Epidermal melanocyte (primary cell): Measurements from ENCODE around the gene CFAP54.
"Not testable (repeated sequence)": the region's sequence is repeated elsewhere in the genome, so short reads cannot be mapped to it uniquely, and the experiment has no call there.

Experiments
- DNase-seq: peaks from one replicate; pipeline ENCODE4 v3.0.0; 2011; ENCODE audit warnings: low spot score; ENCODE audit not compliant: insufficient read length

The CFAP54 gene

DNA sequence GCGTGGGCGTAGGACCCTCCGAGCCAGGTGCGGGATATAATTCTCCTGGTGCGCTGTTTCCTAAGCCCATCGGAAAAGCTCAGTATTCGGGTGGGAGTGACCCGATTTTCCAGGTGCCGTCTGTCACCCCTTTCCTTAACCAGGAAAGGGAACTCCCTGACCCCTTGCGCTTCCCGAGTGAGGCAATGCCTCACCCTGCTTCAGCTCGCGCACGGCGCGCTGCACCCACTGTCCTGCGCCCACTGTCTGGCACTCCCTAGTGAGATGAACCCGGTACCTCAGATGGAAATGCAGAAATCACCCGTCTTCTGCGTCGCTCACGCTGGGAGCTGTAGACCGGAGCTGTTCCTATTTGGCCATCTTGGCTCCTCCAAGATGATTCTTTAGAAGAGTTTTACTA is 240.1 kb downstream of the CFAP54 start:
- DNase-seq: not testable (repeated sequence)

DNA sequence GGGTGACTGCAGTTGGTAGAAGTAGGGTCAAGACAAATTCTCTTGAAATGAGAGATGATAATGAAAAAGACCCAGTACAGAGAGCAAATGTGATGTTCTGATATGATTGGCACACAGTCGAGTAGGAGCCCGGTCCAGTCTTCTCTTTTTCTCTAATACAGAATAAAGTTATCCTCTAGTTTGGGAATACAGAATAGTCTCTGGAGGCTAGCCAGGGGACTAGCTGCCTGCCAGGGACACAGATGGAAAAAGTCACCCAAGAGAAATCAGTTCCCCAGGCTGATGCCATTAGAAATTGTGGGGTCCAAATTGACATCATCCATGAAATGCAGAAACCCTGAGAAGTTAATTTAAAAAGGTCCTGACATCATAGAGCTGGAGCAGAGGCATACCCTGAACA is 240.5 kb downstream of the CFAP54 start:
- no peak for DNase-seq

DNA sequence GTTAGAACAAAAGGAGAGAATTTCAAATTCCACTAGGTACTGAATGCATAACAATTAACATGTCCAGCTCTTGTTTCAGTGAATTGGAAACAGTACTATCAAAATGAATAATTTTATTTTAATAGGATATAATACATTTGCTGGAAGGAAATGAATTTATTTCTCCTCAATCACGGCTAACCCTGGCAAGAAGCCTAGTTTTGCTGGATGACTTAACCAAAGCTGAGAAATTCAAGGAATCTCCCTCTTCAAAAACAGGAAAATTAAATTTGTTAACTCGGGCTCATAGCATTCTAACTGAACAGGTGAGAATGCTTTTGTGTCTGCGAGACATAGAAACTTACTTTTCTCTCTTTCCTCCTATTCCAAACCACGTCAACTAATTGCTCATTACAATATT is 254.2 kb downstream of the CFAP54 start:
- DNase-seq: no peak

DNA sequence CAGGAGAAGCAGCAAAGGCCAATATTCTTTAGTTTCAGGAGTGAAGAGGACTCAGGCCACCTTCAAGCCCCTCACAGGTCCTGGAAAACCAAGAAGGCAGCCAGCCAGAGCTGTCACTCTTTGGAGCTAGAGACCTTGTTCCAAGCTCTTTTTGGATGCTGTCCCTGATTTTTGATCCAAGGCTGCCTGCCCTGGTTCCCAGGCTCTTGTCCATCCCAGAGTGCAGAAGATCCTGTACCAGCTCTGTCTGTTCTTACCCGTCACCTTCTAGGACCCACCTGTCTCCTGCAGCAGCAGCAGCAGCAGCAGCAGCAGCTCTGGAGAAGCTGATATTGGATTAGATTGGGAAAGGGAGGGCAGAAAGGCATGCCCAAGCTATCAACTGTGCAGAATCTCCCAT is 260.6 kb downstream of the CFAP54 start:
- no peak for DNase-seq

DNA sequence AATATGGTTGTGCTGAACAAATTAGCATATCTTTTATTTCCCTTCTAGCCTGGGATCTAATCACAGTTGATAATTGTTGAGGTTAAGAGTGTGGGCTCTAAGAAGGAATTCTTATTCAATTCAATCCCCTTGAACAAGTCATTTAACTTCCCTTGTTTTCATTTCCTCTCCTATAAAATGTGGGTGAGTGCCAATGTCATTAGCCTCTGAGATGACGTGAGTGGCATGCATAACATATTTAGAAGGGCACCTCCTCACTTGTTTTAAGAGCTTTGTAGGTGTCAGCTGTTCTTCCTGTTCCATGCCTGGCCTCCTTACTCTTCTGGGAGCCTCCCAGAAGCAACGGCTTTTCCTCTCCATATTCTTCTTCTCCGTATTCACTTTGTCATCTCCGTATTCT is 262.2 kb downstream of the CFAP54 start:
- no peak for DNase-seq

DNA sequence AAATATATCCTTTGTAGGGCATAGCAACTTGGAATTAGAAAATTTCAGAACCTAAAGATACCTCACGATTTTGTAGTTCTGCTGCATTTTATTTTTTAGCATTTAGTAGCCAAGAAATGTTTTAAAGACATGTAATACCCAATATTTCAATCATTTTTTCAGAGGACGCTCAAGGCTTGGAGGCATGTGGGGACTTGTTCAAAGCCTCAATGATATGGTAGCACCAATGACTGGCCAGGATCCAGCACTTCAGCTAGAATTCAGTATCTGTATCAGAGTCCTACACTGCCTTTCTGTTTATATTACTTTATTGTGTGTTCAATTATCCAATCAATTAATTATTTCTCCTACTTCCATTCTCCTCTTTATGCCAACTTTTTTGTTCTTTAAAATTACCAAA is 262.8 kb downstream of the CFAP54 start:
- no peak for DNase-seq

DNA sequence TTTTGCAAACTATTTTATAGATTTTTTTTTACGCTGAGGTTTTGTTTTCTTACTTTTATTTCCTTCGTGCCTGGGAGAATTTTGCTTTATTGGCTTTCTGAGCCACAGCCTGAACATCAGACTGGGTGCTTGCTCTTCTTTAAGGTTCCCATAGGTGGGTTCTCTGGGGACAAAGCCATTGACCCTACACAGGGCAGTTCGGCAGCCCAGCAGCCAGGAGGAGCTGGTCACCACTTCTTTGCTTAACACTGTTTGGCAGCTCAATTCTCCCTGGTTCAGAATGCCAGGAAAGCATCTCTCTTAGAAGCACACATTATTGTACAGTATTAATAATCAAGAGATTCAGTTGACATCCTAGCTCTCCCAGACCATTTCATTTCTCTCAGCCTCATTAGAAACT is 276.9 kb downstream of the CFAP54 start:
- no peak for DNase-seq

DNA sequence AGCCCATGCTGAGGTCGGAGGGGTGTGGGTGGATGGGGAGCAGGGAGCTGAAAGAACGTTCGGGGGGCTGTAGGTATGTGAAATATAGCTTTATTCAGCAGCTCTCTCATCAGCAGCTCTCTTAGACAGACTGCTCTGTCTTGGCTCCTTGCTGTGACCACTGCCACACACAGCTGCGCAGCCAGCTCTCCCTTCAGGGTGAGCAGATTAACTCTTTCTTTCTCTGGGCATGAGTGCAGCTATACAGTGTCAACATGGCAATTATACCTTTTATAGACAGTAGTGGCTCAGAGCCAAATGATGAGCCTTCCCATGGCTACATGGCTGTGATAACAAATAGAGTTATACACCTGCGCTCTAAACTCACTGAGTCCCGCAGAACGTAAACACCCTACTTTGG is 280.0 kb downstream of the CFAP54 start:
- no peak for DNase-seq

DNA sequence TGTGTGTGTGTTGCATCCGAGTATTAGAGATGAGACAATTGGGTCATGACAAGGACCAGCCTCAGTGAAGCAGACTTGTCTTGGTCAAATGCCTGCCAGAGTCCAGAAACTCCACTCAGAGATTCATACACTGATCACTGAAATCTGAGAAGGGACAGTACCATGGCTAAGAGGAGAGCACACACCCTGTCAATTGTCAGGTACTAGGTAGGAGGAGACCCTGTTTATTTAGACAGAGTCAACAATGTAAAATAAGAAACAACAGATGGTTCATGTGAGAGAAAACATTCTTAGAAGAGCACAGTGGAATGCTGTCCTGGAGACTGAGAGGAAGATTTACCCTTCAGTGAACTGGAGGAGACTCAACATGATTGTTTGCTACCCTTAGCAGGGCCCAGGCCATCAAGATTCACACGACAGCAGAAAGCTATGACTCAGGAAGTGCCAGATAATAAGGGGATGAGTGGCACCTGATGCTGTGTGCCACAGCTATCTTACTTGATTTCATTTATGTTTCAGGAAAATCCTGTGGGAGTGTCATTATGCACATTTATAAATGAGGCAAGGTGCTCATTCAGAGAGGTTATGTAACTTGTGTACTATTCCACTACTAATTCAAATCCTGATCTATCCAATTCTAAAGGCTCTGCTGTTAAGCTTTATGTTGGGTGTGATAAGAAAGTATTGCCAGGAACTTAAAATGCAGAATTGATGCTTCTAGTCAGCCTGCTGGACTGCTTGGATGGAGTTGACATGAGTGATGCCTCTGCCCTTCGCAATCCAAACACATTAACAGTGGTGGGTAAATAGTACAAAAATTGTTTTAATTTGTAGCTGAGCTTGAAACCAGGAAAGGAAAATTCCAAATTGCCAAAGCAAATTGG is 281.1 kb downstream of the CFAP54 start:
- no peak for DNase-seq

DNA sequence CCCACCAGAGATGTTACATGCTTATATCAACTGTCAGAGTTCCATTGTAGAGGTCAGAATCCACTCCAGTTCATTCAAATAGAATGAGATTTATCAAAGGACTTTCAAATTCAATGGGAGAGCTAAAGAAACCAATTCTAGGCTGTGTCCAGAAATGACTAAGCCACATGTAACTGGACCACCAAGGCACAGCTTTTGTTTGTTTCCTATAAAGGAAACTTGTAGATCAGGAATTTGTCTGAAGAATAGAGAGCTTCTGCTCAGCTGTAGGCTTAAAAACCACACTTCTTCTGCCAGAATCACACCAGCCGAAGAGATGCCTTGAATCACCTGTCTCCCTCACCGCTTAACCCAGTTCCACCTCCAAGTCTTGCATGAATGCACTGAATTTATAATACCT is 283.7 kb downstream of the CFAP54 start:
- DNase-seq: no peak

DNA sequence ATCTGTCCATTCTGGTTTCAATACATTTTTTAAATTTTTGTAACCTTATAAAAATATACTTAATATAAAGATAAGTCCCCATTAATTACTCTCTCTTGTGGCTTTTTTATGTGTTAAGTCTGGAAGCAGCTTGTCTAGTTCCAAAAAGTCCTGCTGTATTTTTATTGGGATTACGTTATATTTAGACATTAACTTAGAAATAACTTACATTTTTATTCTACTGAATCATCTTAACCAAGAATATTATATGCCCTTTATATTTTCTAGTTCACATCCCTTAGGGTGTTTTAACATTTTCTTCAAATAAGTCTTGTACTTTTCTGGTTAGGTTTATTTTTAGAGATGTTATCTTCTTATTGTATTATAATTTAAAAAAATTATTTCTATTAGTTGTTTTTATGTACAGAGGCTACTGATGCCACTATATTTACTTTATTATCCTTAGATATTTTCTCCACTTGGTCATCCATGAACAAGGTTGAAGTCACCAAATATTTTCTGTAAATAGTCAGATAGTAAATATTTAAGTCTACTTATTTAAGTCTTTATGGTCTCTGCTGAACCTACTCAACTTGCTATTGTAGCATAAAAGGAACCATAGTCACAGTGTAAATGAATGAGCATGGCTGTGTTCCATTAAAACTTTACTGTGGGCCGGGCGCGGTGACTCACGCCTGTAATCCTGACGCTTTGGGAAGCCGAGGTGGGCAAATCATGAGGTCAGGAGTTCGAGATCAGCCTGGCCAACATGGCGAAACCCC is 285.3 kb downstream of the CFAP54 start:
- DNase-seq: no peak

DNA sequence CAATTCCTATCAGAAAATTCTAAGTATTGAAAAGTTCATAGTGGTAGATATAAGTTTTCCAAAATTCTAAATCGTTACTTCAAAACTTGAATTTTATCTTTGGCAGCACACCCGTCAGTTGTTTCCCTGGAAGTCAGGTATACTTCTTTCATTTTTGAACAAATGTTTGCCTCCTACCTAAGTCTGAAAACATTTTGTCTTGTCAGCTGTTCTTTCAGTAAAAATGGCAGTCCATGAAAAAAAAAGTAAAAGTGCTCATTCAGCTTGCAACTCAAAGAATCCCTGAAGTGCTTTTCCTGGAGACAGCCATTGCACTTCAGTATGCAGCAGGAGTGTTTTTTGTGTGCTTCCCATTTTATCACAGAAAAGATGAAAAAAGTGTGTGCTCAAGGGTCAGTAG is 287.5 kb downstream of the CFAP54 start:
- no peak for DNase-seq

DNA sequence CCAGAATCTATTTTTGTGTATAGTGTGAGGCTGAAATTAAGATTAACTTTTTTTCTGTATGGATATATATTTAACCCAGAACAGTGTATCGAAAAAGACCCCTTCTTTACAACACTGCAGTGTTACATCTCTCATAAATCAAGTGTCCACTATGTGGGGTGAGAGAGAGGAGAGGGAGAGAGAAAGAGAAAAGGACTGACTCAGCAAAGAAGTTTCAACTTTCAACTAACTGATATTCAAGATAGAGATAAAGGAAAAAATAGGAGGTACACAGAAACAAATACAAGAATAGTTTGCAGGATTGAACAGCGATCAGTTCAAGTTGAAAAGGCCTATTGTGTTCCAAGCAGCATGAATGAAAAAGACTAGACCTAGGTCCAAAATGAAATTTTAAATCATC is 291.0 kb downstream of the CFAP54 start:
- no peak for DNase-seq

DNA sequence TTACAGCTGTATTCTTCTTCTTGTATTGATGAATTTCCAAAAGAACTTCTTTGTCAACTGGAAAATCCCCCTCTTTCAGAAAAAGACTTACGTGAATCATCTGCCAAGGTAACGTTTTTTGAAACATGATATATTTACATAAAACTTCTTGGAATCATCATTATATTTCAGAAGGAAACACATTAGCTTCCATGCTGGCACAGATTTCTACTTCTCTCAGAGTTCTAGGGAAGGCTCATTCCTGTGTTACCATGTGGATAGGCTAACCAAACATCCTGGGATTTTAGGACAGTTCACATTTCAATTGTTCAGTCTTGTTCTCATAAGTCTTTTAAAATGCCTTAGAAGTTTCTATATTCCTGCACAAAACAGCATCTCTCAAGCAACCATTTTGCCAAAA is 297.4 kb downstream of the CFAP54 start:
- DNase-seq: no peak

DNA sequence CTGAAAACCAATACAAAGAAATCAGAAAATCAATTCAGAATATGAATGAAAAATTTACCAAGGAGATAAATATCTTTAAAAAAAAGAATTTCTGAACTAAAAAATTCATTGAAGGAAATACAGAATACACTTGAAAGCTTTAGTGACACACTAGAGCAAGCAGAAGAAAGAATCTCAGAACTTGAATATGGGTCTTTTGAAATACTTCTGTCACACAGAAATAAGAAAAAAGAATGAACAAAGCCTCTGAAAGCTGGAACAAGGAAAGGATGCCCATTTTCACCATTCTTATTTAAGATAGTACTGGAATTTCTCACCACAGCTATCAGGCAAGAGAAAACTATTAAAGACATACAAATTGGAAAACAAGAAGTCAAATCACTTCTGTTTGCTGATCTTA is 314.6 kb downstream of the CFAP54 start:
- DNase-seq: no peak

DNA sequence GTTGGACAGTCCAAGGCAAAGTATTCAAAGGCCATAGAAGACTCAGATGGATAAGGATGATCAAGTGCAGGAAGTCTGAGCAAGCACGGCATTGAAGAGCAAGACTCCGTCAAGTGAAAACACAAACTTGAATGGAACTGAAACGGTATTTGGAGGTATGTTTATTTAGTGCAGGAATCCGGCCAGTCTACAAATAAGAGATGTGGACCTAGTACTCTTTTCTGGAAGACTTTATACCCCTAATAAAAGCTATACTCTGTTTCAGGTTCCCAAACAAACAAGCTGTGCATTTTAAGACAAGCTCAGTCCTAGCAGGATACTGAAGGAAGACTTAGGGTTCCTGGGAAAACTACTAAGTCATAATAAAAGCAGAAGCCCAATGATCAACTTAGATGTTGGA is 316.9 kb downstream of the CFAP54 start:
- DNase-seq: no peak

DNA sequence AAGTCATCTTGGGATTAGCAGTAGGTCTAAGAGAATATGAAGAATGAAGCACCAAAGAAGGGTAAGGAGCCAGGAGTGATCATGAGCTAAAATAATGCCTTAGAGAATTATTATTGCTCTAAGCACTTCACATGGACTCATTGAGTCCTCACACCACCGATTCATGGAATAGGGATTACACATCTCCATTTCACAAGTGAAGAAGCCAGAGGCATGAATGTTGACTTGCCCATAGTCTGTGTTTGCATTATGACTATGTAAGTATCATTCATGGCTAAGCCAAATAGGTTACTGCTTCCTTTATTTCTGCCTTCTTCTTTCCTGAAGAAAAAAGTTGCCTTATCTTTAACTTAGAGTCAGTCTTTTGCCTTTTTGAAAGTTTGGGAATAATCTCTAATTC is 318.4 kb downstream of the CFAP54 start:
- DNase-seq: no peak

DNA sequence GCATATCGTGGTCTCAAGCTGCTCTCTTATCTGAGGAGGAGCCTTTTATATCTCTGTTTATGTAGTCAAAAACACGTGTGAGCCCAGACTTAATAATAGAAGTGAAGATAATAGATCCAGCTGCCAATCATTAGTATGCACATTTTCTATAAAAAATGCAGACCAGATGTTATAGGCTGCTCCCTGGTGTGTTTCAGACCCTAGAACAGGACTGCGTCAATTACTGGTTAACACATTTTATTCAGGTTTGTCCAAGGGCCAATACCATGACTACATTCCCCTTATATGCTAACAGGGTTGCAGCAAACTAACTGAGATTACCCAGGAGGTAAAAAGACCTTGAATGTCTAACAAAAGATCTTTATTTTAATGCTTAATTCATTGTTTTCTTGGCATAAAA is 319.2 kb downstream of the CFAP54 start:
- DNase-seq: no peak

DNA sequence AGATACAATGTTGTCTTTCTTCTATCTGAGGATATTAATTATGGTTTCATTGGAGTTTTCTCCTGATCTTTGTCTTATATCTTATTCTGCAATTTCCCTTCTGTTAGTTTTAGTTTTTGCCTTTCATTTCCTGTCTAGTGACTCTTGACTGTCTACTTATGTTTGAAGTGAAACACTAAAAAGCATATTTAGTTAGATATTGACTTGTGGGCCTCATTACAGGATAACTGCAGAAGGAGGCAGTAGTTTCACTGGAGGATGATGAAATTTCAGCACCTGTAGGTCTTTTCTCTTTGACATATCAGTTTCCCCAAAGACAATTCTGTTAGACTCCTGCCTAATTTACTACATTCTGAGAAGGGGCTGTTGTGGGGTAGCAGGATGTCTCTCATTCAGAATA is 320.1 kb downstream of the CFAP54 start:
- no peak for DNase-seq

DNA sequence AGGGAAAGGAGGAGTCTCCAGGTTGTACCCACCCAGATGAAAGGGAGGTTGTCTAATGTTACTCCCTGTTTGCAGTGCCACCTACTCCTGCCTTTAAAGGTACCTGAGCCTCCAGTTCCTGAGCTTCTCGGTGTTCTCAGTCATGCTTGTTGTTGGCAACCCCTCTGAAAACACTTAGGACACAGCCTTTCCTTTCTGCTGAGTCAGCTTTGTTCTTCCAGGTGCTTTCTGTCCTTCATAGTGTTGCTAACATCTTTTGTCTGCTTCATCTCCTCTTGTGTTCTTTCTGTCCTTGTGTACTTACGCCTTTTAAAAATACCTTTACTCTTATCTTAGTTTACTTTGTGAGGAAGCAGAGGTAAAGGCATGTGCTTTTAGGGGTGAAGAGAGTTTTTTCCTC is 320.7 kb downstream of the CFAP54 start:
- DNase-seq: no peak

DNA sequence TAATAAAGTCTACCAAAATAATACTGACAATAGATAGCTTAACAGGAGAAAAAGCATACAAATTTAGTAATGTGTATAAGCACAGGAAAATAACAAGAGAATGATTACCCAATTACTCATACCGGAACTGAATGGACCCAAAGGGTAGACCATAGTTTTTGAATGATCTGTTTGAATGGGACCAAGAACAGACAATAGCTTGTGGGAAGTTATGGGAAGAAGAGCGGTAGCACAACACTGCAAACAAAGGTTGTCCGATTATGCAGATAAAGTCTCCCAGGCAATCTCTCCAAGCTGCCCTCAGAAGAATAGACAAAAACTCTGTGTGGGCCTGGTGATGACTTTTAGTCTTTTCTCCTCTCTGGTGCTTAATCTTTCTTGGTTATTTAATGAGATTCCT is 321.1 kb downstream of the CFAP54 start:
- no peak for DNase-seq

DNA sequence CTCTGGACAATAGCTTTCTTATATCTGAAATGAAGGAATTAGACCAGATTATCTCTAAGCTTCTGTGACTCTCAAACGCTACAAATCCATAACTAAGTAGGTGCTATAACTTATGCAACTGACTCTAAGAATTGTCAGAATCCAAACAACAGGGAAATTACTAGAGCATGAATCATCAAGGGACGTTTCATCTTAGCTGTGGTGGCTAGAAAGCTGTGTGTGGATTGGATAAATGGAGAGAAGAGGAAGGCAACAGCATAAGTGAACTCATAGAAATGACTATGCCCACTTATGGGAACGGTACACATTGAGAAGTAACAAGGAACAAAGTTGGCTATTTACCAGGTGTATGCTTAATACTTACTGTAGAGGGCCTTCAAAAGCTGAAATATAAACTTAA is 321.7 kb downstream of the CFAP54 start:
- DNase-seq: no peak

DNA sequence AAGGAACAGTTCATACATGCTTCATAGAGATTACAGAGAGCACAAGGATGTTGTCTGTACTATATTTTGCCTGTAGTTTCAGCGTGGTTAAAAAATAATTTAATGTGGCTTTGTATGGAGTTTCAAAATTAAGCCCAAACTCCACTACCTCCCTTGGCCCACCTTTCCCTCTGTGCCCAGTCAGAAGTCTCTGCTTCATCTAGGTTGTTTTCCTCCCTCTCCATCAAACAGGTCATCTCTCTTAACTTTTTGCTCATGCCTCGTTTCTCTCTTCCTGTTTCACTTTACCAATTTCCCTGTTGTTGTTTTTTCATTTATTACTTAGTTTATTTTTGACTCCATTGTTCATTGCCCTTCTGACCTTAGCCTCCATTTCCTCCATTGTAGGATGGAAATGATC is 322.8 kb downstream of the CFAP54 start:
- DNase-seq: no peak
